T1000 (cell line): ENCODE measurements around the gene ST8SIA4.

Source experiments
- DNase-seq: peaks from one replicate; lab custom pipeline; 2025; ENCODE audit warnings: mixed read lengths; lab: John Stamatoyannopoulos, UW

The ST8SIA4 gene

GRCh38 chr5:100867039-100867562, 36.0 kb downstream of the ST8SIA4 start:
- DNase-seq = no peak

DNA sequence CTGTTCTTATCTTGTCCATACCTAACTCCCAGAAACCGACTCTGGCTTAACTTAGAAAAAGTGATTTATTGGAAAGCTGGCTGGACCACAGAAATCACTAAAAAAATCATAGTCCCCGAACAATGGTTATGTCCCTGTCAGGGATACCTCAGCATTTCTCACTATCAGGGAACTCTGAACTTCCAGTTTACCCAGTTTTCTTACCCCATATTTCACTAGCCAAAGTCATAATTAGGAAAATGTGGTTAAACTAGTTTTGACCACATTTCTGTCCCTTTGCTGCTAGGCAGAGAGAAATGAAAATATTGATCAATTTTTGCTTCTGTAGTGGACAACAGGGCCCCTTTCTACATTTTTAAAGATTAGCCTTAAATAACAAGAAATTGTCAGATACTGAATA, 38.2 kb downstream of the ST8SIA4 start:
- DNase-seq = no peak

GRCh38 chr5:100863739-100864138, 39.3 kb downstream of the ST8SIA4 start:
- no peak for DNase-seq

DNA sequence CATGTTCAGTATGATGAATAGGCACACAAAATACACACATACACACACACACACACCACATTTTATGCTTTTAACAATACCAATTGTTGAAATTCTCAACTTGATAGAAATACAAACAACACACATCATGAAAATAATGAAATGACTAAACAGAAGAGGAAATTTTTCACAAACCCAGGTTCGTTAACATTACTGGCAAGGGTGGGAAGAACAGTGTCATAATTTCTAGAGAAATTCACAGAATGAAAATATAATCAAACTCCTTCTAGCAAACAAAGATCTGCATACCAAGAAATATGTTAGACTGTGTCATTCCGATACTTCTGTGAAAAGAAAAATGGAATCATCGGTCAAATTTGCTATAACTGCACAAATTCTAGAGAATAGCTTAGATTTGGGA, 41.9 kb downstream of the ST8SIA4 start:
- DNase-seq = no peak

- no peak for DNase-seq
Measured at GRCh38 chr5:100860407-100860806, 42.7 kb downstream of the ST8SIA4 start.

DNA sequence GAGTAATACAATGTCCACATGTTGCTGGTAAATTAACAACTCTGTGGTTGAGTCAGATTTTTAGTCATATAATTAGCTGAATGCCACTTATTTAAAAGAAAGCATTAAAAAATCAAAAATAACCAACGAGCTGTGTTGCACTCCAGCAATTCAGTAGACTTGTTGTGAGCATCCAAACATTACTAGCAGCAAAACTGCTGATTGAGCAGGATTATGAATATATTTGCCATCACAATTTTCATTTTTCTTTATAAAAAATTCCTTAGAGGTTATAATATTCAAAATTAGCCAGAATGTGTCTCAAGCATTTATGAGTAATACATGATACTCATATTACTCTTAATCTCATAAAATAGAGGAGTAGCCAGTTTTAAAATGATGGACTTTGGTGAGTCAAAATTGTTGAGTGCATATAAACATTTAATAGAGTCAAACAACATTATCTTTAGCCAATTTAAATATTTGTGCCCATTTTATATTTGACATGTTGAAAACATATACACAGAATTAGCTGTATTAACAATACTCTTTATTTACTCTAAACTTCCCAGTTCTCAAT, 44.0 kb downstream of the ST8SIA4 start:
- no peak for DNase-seq

GRCh38 chr5:100856462-100856861, 46.6 kb downstream of the ST8SIA4 start:
- no peak for DNase-seq

- DNase-seq = no peak
Measured at GRCh38 chr5:100855937-100856430, 47.1 kb downstream of the ST8SIA4 start.

DNA sequence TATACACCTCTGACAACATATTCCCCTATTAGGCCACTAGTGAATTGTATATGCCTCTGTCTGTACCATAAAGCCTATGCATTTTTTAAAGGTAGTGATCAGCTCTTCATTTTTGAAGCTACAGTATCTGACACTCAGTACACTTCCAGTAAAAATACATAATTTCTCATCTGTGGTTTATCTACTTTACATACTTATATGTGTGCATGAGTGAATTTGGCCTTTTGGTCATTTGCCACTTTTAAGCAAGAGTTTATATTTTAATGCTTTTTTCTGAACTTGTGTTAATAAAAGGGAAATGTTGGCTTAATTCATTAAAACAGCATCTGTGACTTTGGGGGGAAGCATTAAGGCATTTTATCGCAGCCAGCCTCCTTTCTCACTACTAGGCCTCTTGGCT, 47.8 kb downstream of the ST8SIA4 start:
- DNase-seq = no peak

DNA sequence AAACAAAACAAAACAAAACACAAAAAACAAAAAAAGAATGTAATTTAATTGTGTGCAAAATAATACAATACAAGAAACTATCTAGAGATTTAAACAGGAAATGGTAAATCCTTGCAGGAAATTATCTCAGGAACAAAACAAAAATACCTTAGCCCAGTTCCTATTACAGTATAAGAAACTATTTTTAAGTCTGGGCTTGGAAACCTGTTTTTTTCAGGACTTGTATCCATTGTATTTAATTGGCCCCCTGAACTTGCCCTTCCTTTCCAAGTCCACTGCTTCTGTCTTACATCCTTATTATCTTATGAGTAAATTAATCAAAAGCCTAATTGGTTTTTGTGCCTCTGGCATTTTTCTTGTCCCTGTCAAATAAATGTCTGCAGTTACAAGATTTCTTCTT, 48.5 kb downstream of the ST8SIA4 start:
- DNase-seq = no peak

DNA sequence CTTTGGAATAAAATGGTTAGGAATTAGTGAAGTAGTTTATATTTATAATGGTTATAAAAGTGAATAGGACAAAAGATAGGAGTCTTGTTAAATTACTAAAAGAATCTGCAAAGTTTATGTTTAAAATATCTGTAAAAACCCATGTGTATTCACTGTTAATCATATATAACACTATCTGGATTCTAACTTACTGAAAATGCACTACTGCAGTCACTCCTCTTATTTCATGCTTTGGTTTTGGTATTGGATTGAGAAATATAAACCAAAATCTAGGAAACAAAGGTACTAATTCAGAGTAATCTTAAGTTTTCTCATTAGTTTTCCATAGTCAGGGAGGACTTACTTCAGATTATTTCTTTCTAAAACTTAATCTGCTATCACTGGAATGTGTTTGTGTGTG, 49.5 kb downstream of the ST8SIA4 start:
- no peak for DNase-seq

DNA sequence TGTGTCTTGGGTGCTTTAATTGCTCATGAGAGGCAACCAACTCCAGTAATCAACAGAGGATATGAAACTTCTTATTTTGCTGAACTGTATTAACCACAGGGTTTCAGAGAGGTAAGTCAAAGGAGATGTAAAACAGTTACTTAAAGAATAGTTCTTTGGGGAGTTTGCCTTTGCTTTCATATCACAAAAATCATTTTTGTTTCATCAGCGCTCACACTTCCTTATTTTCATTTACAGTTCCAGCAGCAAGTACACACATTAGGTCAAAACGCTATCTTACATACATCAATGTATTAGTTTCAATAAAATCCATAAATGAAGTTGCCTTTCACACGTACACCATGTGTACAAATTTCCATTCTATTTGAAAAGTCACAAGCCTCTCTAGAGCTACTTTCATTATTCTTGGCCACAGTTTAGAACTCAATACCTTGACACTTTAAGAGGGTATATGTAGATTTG, 50.1 kb downstream of the ST8SIA4 start:
- DNase-seq = no peak

DNA sequence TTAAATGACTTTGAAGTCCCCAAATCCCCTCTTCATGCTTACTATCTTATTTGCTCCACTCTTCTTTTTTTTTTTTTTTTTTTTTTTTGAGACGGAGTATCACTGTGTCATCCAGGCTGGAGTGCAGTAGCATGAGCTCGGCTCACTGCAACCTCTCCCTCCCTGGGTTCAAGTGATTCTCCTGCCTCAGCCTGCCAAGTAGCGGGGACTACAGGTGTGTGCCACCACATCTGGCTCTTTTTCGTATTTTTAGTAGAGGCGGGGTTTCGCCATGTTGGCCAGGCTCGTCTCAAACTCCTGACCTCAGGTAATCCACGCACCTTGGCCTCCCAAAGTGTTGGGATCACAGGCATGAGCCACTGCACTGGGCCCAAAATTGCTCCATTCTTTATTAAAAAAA, 51.0 kb downstream of the ST8SIA4 start:
- DNase-seq = no peak

GRCh38 chr5:100846772-100847171, 56.3 kb downstream of the ST8SIA4 start:
- no peak for DNase-seq

- DNase-seq = no peak
Measured at GRCh38 chr5:100842080-100842479, 61.0 kb downstream of the ST8SIA4 start.

- no peak for DNase-seq
Measured at GRCh38 chr5:100841358-100842076, 61.6 kb downstream of the ST8SIA4 start.

DNA sequence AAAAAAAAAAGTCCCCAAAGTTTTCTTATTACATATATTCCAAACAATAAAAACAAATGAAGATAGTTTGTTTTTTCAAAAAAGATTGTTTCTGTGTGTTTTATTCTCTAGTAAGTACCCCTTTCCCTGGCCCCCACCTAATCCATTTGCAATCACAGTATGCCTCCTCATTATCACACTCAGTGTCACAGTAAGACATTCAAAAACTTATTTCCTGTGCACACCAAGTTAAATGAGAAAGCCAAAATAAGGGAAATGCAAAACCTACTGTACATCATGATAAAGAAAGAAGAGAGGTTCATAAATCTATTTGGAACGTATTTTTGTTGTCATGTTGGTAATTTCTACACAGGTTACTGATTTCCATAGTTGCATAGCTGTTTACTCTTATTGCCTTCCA, 62.3 kb downstream of the ST8SIA4 start:
- DNase-seq = no peak

- no peak for DNase-seq
Measured at GRCh38 chr5:100840370-100840769, 62.7 kb downstream of the ST8SIA4 start.

GRCh38 chr5:100838048-100838473, 65.0 kb downstream of the ST8SIA4 start:
- no peak for DNase-seq

- no peak for DNase-seq
Measured at GRCh38 chr5:100834519-100834918, 68.6 kb downstream of the ST8SIA4 start.

DNA sequence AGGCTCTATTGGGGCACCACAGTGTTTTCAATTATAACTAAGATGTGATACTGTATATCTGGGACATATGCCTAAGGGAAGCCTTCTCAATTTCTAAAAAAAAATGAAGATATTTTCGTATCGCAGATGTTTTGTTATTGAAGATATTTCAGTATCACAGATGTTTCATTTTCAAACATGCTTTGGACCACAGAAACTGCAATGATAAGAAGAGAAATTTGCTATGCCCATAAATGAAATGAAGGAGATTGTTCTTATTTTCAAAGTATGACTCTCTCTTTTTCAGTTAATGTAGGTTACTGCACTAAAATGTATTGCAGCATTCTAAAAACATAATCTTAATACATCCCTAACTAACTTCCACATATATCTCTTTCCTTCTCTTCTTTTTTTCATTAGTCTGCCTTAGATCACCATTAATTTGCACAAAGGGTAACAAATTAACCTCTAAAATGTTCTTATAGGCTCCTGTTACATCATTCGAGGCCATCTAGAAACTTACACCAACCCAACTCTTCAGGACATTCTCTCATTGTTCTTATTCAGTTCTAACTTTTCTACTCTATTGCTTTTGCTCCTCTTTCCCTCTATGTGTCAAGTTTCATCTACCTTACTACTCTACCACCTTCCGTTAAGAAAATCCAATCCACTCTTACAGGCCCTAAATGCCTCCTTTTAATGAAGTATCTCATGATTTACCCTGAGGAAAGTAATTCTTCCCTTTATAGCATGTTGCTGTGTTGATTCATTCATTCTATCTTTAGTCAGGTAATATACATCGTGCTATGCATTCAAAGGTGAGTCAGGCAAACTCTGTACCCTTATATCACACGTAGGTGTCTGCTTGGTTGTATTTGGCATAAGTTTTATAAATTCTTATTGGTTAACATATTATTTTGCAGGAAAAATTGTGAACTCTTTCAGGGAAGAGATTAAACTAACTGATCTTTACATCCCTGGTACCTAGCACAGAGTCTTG, 70.5 kb downstream of the ST8SIA4 start:
- DNase-seq = no peak

- no peak for DNase-seq
Measured at GRCh38 chr5:100828898-100829356, 74.2 kb downstream of the ST8SIA4 start.
